Endothelial cell of umbilical vein (primary cell): ENCODE measurements around the gene JAZF1. TPM values are rescaled to one million over a fixed set of nuclear protein-coding genes. Genes with fewer than 3 reads are reported as not detected.

Experiments
- BruUV-seq: library from RNA; stranded (reverse); fragments of 400-500 nt; replicated peaks from 2 replicates; lab custom pipeline; 2021; lab: Mats Ljungman, UMichigan
- CTCF ChIA-PET: fragments of 300-600, 350-600 bp; sonication (Branson Sonifier 250); formaldehyde crosslinking; loops from one replicate; lab custom pipeline; 2021; ENCODE audit warnings: antibody characterized with exemption, inconsistent platforms; lab: Charles Lee
- POLR2A ChIA-PET: fragments of 300-600, 350-600 bp; sonication (Branson Sonifier 250); formaldehyde crosslinking; loops from one replicate; lab custom pipeline; 2021; ENCODE audit warnings: antibody characterized with exemption, inconsistent platforms; lab: Charles Lee
- DNase-seq: peaks from one replicate; pipeline ENCODE4 v3.0.0-alpha.2; 2011; ENCODE audit warnings: low read depth, low spot score
- FAIRE-seq: peaks from 2 replicates; lab custom pipeline; 2011; peaks lifted over from hg19 to GRCh38; lab: Jason Lieb, UNC
- H2AFZ ChIP-seq: 2 replicates; pipeline ENCODE4 v1.6.0; 2012; ENCODE audit warnings: low read depth, low read length, control low read depth, inconsistent platforms
- H3K27ac ChIP-seq: 2 replicates; pipeline ENCODE4 v1.5.1; 2011; ENCODE audit warnings: low read depth, mild to moderate bottlenecking, control low read depth, low read length, moderate library complexity; ENCODE audit not compliant: insufficient read depth
- H3K27me3 ChIP-seq, 2 experiments: 2 replicates each; pipeline versions ENCODE4 v1.6.0 to v1.6.1; 2011; ENCODE audit warnings: low read length in 2 of 2, mixed read lengths in 1 of 2; ENCODE audit not compliant: control insufficient read depth in 2 of 2, insufficient read depth in 2 of 2
- H3K36me3 ChIP-seq, 2 experiments: 2 replicates in 1 of 2; 3 replicates in 1 of 2; pipeline ENCODE4 v1.5.1; 2011; ENCODE audit warnings: low read length in 2 of 2, mild to moderate bottlenecking in 1 of 2, moderate library complexity in 1 of 2; ENCODE audit not compliant: control insufficient read depth in 2 of 2, insufficient read depth in 2 of 2; ENCODE audit errors: extremely low read depth in 1 of 2
- H3K4me1 ChIP-seq: 3 replicates; pipeline ENCODE4 v1.5.1; 2011; ENCODE audit warnings: mild to moderate bottlenecking, low read length; ENCODE audit not compliant: control insufficient read depth, insufficient read depth; ENCODE audit errors: extremely low read depth
- H3K4me2 ChIP-seq: 2 replicates; pipeline ENCODE4 v1.6.1; 2011; ENCODE audit warnings: low read length, control low read depth, mixed read lengths; ENCODE audit not compliant: insufficient read depth
- H3K4me3 ChIP-seq, 3 experiments: fragments of 200-600 bp in 1 of 3; sonication (generic), shearing (Covaris generic) in 1 of 3; replicated peaks in 1 of 3; 2 replicates each; pipeline ENCODE4 v1.5.1; 2011 to 2016; ENCODE audit warnings: control low read depth in 3 of 3, low read length in 3 of 3, mild to moderate bottlenecking in 2 of 3, inconsistent platforms in 1 of 3, low read depth in 1 of 3, moderate library complexity in 1 of 3; ENCODE audit not compliant: insufficient read depth in 1 of 3
- H3K79me2 ChIP-seq: 2 replicates; pipeline ENCODE4 v1.6.0; 2012; ENCODE audit warnings: low read length, inconsistent platforms; ENCODE audit not compliant: control insufficient read depth, insufficient read depth
- H3K9ac ChIP-seq: replicated peaks from 2 replicates; pipeline ENCODE3; 2011; ENCODE audit warnings: low read length, control low read depth; ENCODE audit not compliant: insufficient read depth; ENCODE audit errors: extremely low read depth
- H3K9me1 ChIP-seq: replicated peaks from 3 replicates; pipeline ENCODE4 v1.6.0; 2011; ENCODE audit warnings: mild to moderate bottlenecking, low read length; ENCODE audit not compliant: control insufficient read depth, insufficient read depth; ENCODE audit errors: extremely low read depth
- H3K9me3 ChIP-seq: replicated peaks from 2 replicates; pipeline ENCODE4 v1.5.1; 2012; ENCODE audit warnings: low read length, inconsistent platforms; ENCODE audit not compliant: control insufficient read depth, insufficient read depth
- H4K20me1 ChIP-seq: replicated peaks from 2 replicates; pipeline ENCODE3; 2011; ENCODE audit warnings: mild to moderate bottlenecking, low read length; ENCODE audit not compliant: control insufficient read depth, insufficient read depth; ENCODE audit errors: extremely low read depth
- CTCF ChIP-seq, 2 donors: IDR thresholded peaks; 1 replicate in 1 of 2; 2 replicates in 1 of 2; pipeline ENCODE4 v1.5.1; 2011; ENCODE audit warnings: low read length in 2 of 2, mild to moderate bottlenecking in 2 of 2, moderate library complexity in 2 of 2, control low read depth in 1 of 2, inconsistent platforms in 1 of 2, low read depth in 1 of 2; ENCODE audit not compliant: insufficient read depth in 1 of 2; ENCODE audit errors: extremely low read depth in 1 of 2
- EZH2 ChIP-seq: IDR thresholded peaks from 2 replicates; pipeline ENCODE4 v1.6.1; 2012; ENCODE audit warnings: borderline replicate concordance, low read depth, mild to moderate bottlenecking, moderate library complexity, low read length, inconsistent platforms; ENCODE audit not compliant: severe bottlenecking
- FOS ChIP-seq: IDR thresholded peaks from 2 replicates; pipeline ENCODE4 v1.6.1; 2011; ENCODE audit warnings: mild to moderate bottlenecking, low read length, moderate library complexity, borderline replicate concordance; ENCODE audit not compliant: insufficient read depth
- GATA2 ChIP-seq: IDR thresholded peaks from 2 replicates; pipeline ENCODE4 v1.7.0; 2011; ENCODE audit warnings: low read depth, mild to moderate bottlenecking, moderate library complexity, mixed read lengths, low read length; ENCODE audit not compliant: insufficient read length, insufficient read depth
- JUN ChIP-seq: IDR thresholded peaks from 2 replicates; pipeline ENCODE4 v1.6.1; 2011; ENCODE audit warnings: borderline replicate concordance, low read depth; ENCODE audit not compliant: insufficient read length, insufficient read depth
- MYC ChIP-seq: IDR thresholded peaks from one replicate; pipeline ENCODE4 v1.6.1; 2011; ENCODE audit warnings: mild to moderate bottlenecking, low read depth, low read length
- POLR2A ChIP-seq: IDR thresholded peaks from 2 replicates; pipeline ENCODE4 v1.6.1; 2012; ENCODE audit warnings: low read depth, mild to moderate bottlenecking, control low read depth, low read length
- POLR2AphosphoS5 ChIP-seq: IDR thresholded peaks from 2 replicates; pipeline ENCODE4 v1.6.1; 2012; ENCODE audit warnings: low read depth, mild to moderate bottlenecking, control low read depth, low read length, moderate library complexity; ENCODE audit not compliant: insufficient read depth
- dilution Hi-C: fragments of 300-500 bp; cut with MboI; formaldehyde crosslinking; loops from one replicate; pipeline ENCODE4 v1.15.0; 2019; ENCODE audit warnings: low sequenced_read_pairs; ENCODE audit not compliant: extremely low pct_ligation_motif_present
- intact Hi-C: fragments of 100-400 bp; cut with micrococcal nuclease; formaldehyde crosslinking; loops from one replicate; pipeline ENCODE4 v1.10.0; 2022
- polyA plus RNA-seq, 4 experiments: library from polyadenylated mRNA; depleted of rRNA in 3 of 4; stranded (reverse) in 3 of 4; unstranded in 1 of 4; fragments of >200 nt; gene quantifications; 2 replicates each; pipeline versions ENCODE4 v1.2.1 to v1.2.3, GENCODE V29; 2011 to 2012; ENCODE audit warnings: missing spikeins in 1 of 4
- total RNA-seq: library from RNA; stranded (reverse); gene quantifications from 2 replicates; pipeline ENCODE4 v1.2.3, GENCODE V29; 2021
- TF ChIP-seq, protein P1 (sequence below): IDR thresholded peaks from 2 replicates; pipeline ENCODE4 v1.6.1; 2011; ENCODE audit not compliant: insufficient read depth, insufficient read length

The JAZF1 gene
- total and polyA plus RNA-seq, 2 donors (not counting 3 experiments of a cell fraction or from before 2014, with no cell fraction given) = 2.5 to 16.9 TPM

- Histone ChIP-seq H3K27me3 (no peaks in the 10 kb centered on the region), H3K4me1 (peaks cover 20% of the 10 kb centered on the region), H3K36me3 (no peaks in the 10 kb centered on the region), H3K9me1 (no peaks in the 10 kb centered on the region), H3K27ac (no peak overlapping the region), H3K9me3 (no peaks in the 10 kb centered on the region), H3K4me2 (no peak overlapping the region), H3K9ac (no peak overlapping the region), H3K4me3 (no peak overlapping the region), H2AFZ (no peak overlapping the region), H4K20me1 (no peaks in the 10 kb centered on the region), H3K79me2 (no peaks in the 10 kb centered on the region)
- dilution Hi-C loops = no loop called here
- POLR2A ChIA-PET = no interaction called here
- CTCF ChIA-PET = no interaction called here
- no peak for FAIRE-seq
- BruUV-seq = no TSS peak
- no peak for TF ChIP-seq EZH2
- TF ChIP-seq POLR2AphosphoS5 = no peak
- TF ChIP-seq JUN = no peak
- TF ChIP-seq GATA2 = no peak
- no peak for TF ChIP-seq MYC
- TF ChIP-seq FOS = no peak
- TF ChIP-seq, protein P1, sequence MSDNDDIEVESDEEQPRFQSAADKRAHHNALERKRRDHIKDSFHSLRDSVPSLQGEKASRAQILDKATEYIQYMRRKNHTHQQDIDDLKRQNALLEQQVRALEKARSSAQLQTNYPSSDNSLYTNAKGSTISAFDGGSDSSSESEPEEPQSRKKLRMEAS = no peak
- no peak for TF ChIP-seq CTCF (IDR thresholded peaks at IDR 0.05; ENCODE audit: extremely low read depth in 1 of 2, insufficient read depth in 1 of 2, low read depth in 1 of 2, low read length in 2 of 2)
- TF ChIP-seq POLR2A = no peak
- no peak for DNase-seq
- intact Hi-C loops = no loop called here
Observed at GRCh38 chr7:27869056-27869455, 311.5 kb downstream of the JAZF1 start.
